GM19372 (cell line): ENCODE measurements around the gene LPAR6.
"Not testable (repeated sequence)": the region's sequence is repeated elsewhere in the genome, so short reads cannot be mapped to it uniquely, and the experiment has no call there.

Experiments used
- ATAC-seq: cut with Tn5 transposase; IDR thresholded peaks from one replicate; pipeline ENCODE4 v1.9.1; 2021; ENCODE audit warnings: mild to moderate bottlenecking, low read depth, moderate library complexity; ENCODE audit not compliant: unreplicated experiment

Gene LPAR6

GRCh38 chr13:48422003-48422402 lies 9.1 kb upstream of the LPAR6 start:
- ATAC-seq: not testable (repeated sequence)

- no peak for ATAC-seq
Observed at GRCh38 chr13:48415516-48415915, 2.6 kb upstream of the LPAR6 start.

- no peak for ATAC-seq
Observed at GRCh38 chr13:48414501-48414900, 1.6 kb upstream of the LPAR6 start.

- no peak for ATAC-seq
Observed at GRCh38 chr13:48411841-48412531, 927 bp downstream of the LPAR6 start.

- ATAC-seq: no peak
Observed at GRCh38 chr13:48411147-48411794, 1.6 kb downstream of the LPAR6 start.

GRCh38 chr13:48410199-48410598 lies 2.7 kb downstream of the LPAR6 start:
- ATAC-seq: no peak

- ATAC-seq: no peak
Observed at GRCh38 chr13:48405875-48406274, 7.0 kb downstream of the LPAR6 start.

GRCh38 chr13:48404952-48405351 lies 8.0 kb downstream of the LPAR6 start:
- no peak for ATAC-seq

- no peak for ATAC-seq
Observed at GRCh38 chr13:48403913-48404312, 9.0 kb downstream of the LPAR6 start.

GRCh38 chr13:48403151-48403631 lies 9.7 kb downstream of the LPAR6 start:
- peak; percentile 56 for ATAC-seq

GRCh38 chr13:48402325-48402932 lies 10.5 kb downstream of the LPAR6 start:
- ATAC-seq: no peak

GRCh38 chr13:48401480-48401879 lies 11.4 kb downstream of the LPAR6 start:
- ATAC-seq: no peak

- no peak for ATAC-seq
Observed at GRCh38 chr13:48400850-48401291, 12.0 kb downstream of the LPAR6 start.

- ATAC-seq: no peak
Observed at GRCh38 chr13:48400090-48400694, 12.7 kb downstream of the LPAR6 start.

GRCh38 chr13:48398450-48399095 lies 14.3 kb downstream of the LPAR6 start:
- no peak for ATAC-seq

GRCh38 chr13:48397744-48398143 lies 15.2 kb downstream of the LPAR6 start:
- ATAC-seq: no peak

- ATAC-seq: no peak
Observed at GRCh38 chr13:48393698-48394085, 19.2 kb downstream of the LPAR6 start.

- no peak for ATAC-seq
Observed at GRCh38 chr13:48393030-48393697, 19.7 kb downstream of the LPAR6 start.

- no peak for ATAC-seq
Observed at GRCh38 chr13:48391257-48391656, 21.7 kb downstream of the LPAR6 start.

GRCh38 chr13:48386816-48387215 lies 26.1 kb downstream of the LPAR6 start:
- ATAC-seq: no peak
